SJCRH30 (cell line): ENCODE results near the gene ARL4D. TPM values are rescaled to one million over a fixed set of nuclear protein-coding genes. Genes with fewer than 3 reads are reported as not detected.
"Not testable (repeated sequence)": the region's sequence is repeated elsewhere in the genome, so short reads cannot be mapped to it uniquely, and the experiment has no call there.

ENCODE experiments used
- DNase-seq, 2 experiments: peaks; one replicate each; pipeline ENCODE4 v3.0.0-alpha.2; 2015 to 2020
- H3K27ac ChIP-seq: fragments of 250-450 bp; sonication (Bioruptor Pico); 2 replicates; pipeline ENCODE4 v1.5.1; 2020; ENCODE audit warnings: mild to moderate bottlenecking, moderate library complexity
- H3K27me3 ChIP-seq: fragments of 250-450 bp; sonication (Bioruptor Pico); 2 replicates; pipeline ENCODE4 v1.5.1; 2020; ENCODE audit warnings: mild to moderate bottlenecking, moderate library complexity
- H3K36me3 ChIP-seq: fragments of 250-450 bp; sonication (Bioruptor Pico); 2 replicates; pipeline ENCODE4 v1.5.1; 2020; ENCODE audit warnings: mild to moderate bottlenecking, moderate library complexity
- H3K4me1 ChIP-seq: fragments of 250-450 bp; sonication (Bioruptor Pico); 2 replicates; pipeline ENCODE4 v1.5.1; 2020; ENCODE audit warnings: mild to moderate bottlenecking, moderate library complexity
- H3K4me3 ChIP-seq: fragments of 250-450 bp; sonication (Bioruptor Pico); 2 replicates; pipeline ENCODE4 v1.5.1; 2020; ENCODE audit warnings: mild to moderate bottlenecking, moderate library complexity
- H3K9me3 ChIP-seq: fragments of 250-450 bp; sonication (Bioruptor Pico); replicated peaks from 2 replicates; pipeline ENCODE4 v1.5.1; 2020; ENCODE audit warnings: mild to moderate bottlenecking, moderate library complexity
- total RNA-seq: library from RNA; depleted of rRNA; stranded (reverse); fragments of >200 nt; shearing (Covaris generic); gene quantifications from 2 replicates; pipeline ENCODE4 v1.2.3, GENCODE V29; 2014

Gene ARL4D
- total RNA-seq, 1 experiment from 2014 or later, result 5.3 TPM

- DNase-seq, result no peak
- H3K36me3 ChIP-seq, result no peaks in the 10 kb centered on the region
- no peak overlapping the region for H3K27ac ChIP-seq
- no peaks in the 10 kb centered on the region for H3K9me3 ChIP-seq
- no peaks in the 10 kb centered on the region for H3K27me3 ChIP-seq
- no peak overlapping the region for H3K4me3 ChIP-seq
- peaks cover 8% of the 10 kb centered on the region for H3K4me1 ChIP-seq
Observed at GRCh38 chr17:43363926-43364285, 34.9 kb upstream of the ARL4D start.

GRCh38 chr17:43365356-43365755 is 33.4 kb upstream of the ARL4D start:
- H3K4me1 ChIP-seq, result peaks cover 8% of the 10 kb centered on the region
- H3K36me3 ChIP-seq, result no peaks in the 10 kb centered on the region
- no peaks in the 10 kb centered on the region for H3K9me3 ChIP-seq
- H3K27me3 ChIP-seq, result no peaks in the 10 kb centered on the region
- no peak overlapping the region for H3K27ac ChIP-seq
- no peak for DNase-seq
- no peak overlapping the region for H3K4me3 ChIP-seq

- H3K4me1 ChIP-seq, H3K9me3 ChIP-seq, DNase-seq, H3K27me3 ChIP-seq, H3K27ac ChIP-seq, H3K4me3 ChIP-seq, H3K36me3 ChIP-seq: not testable (repeated sequence)
Observed at GRCh38 chr17:43365921-43366320, 32.9 kb upstream of the ARL4D start.

GRCh38 chr17:43366891-43367736 is 31.7 kb upstream of the ARL4D start:
- Histone ChIP-seq H3K4me1 (peaks cover 8% of the 10 kb centered on the region), H3K36me3 (no peaks in the 10 kb centered on the region), H3K4me3 (peak overlapping the region; percentile 49), H3K27me3 (no peaks in the 10 kb centered on the region), H3K27ac (no peak overlapping the region; the same call in 1 of the 2 replicates), H3K9me3 (no peaks in the 10 kb centered on the region)
- DNase-seq, result peak; percentile 23 to 29

- Histone ChIP-seq H3K27ac (peak overlapping the region; percentile 99), H3K27me3 (no peaks in the 10 kb centered on the region), H3K4me3 (peak overlapping the region; percentile 49), H3K36me3 (no peaks in the 10 kb centered on the region), H3K9me3 (no peaks in the 10 kb centered on the region), H3K4me1 (peaks cover 8% of the 10 kb centered on the region)
- peak; percentile 62 to 90 for DNase-seq
Observed at GRCh38 chr17:43367737-43368242, 31.0 kb upstream of the ARL4D start.

GRCh38 chr17:43368740-43369506 is 29.9 kb upstream of the ARL4D start:
- Histone ChIP-seq H3K27ac (no peak overlapping the region; the same call in 1 of the 2 replicates), H3K27me3 (no peaks in the 10 kb centered on the region), H3K36me3 (no peaks in the 10 kb centered on the region), H3K4me1 (peaks cover 8% of the 10 kb centered on the region), H3K4me3 (no peak overlapping the region), H3K9me3 (no peaks in the 10 kb centered on the region)
- DNase-seq, result no peak

GRCh38 chr17:43369986-43370385 is 28.8 kb upstream of the ARL4D start:
- DNase-seq, result no peak
- Histone ChIP-seq H3K36me3 (no peaks in the 10 kb centered on the region), H3K4me3 (no peak overlapping the region), H3K9me3 (no peaks in the 10 kb centered on the region), H3K27me3 (no peaks in the 10 kb centered on the region), H3K27ac (no peak overlapping the region), H3K4me1 (peaks cover 8% of the 10 kb centered on the region)

- H3K9me3 ChIP-seq, result no peaks in the 10 kb centered on the region
- no peak overlapping the region for H3K27ac ChIP-seq
- H3K36me3 ChIP-seq, result no peaks in the 10 kb centered on the region
- DNase-seq, result no peak
- no peak overlapping the region for H3K4me3 ChIP-seq
- peaks cover 8% of the 10 kb centered on the region for H3K4me1 ChIP-seq
- no peaks in the 10 kb centered on the region for H3K27me3 ChIP-seq
Observed at GRCh38 chr17:43371227-43371821, 27.5 kb upstream of the ARL4D start.

GRCh38 chr17:43372273-43372911 is 26.4 kb upstream of the ARL4D start:
- DNase-seq, result no peak
- no peaks in the 10 kb centered on the region for H3K27me3 ChIP-seq
- H3K4me1 ChIP-seq, result peaks cover 3% of the 10 kb centered on the region; the same call in 1 of the 2 replicates
- no peaks in the 10 kb centered on the region for H3K36me3 ChIP-seq
- H3K4me3 ChIP-seq, result no peak overlapping the region
- H3K9me3 ChIP-seq, result no peaks in the 10 kb centered on the region
- H3K27ac ChIP-seq, result no peak overlapping the region

GRCh38 chr17:43373356-43373755 is 25.4 kb upstream of the ARL4D start:
- DNase-seq, result no peak
- H3K27me3 ChIP-seq, result no peaks in the 10 kb centered on the region
- H3K4me1 ChIP-seq, result no peaks in the 10 kb centered on the region
- no peaks in the 10 kb centered on the region for H3K36me3 ChIP-seq
- H3K4me3 ChIP-seq, result no peak overlapping the region
- no peaks in the 10 kb centered on the region for H3K9me3 ChIP-seq
- no peak overlapping the region for H3K27ac ChIP-seq

GRCh38 chr17:43375915-43376314 is 22.9 kb upstream of the ARL4D start:
- H3K9me3 ChIP-seq, DNase-seq, H3K4me1 ChIP-seq, H3K36me3 ChIP-seq, H3K4me3 ChIP-seq, H3K27ac ChIP-seq, H3K27me3 ChIP-seq: not testable (repeated sequence)

GRCh38 chr17:43377056-43377810 is 21.6 kb upstream of the ARL4D start:
- H3K27ac ChIP-seq, result no peak overlapping the region
- no peaks in the 10 kb centered on the region for H3K27me3 ChIP-seq
- 0 out of 2 replicates have a peak, but pooled peaks cover 6% of the 10 kb centered on the region for H3K9me3 ChIP-seq
- H3K4me3 ChIP-seq, result no peak overlapping the region
- no peak for DNase-seq
- no peaks in the 10 kb centered on the region for H3K36me3 ChIP-seq
- H3K4me1 ChIP-seq, result no peaks in the 10 kb centered on the region

- H3K36me3 ChIP-seq, result no peaks in the 10 kb centered on the region
- no peak overlapping the region for H3K27ac ChIP-seq
- no peaks in the 10 kb centered on the region for H3K27me3 ChIP-seq
- no peak for DNase-seq
- H3K9me3 ChIP-seq, result 0 out of 2 replicates have a peak, but pooled peaks cover 6% of the 10 kb centered on the region
- H3K4me1 ChIP-seq, result no peaks in the 10 kb centered on the region
- H3K4me3 ChIP-seq, result no peak overlapping the region
Observed at GRCh38 chr17:43378766-43379165, 20.0 kb upstream of the ARL4D start.

- Histone ChIP-seq H3K4me1 (no peaks in the 10 kb centered on the region), H3K4me3 (no peak overlapping the region), H3K27me3 (no peaks in the 10 kb centered on the region), H3K27ac (no peak overlapping the region), H3K36me3 (no peaks in the 10 kb centered on the region), H3K9me3 (0 out of 2 replicates have a peak, but pooled peaks cover 6% of the 10 kb centered on the region)
- DNase-seq, result no peak
Observed at GRCh38 chr17:43380307-43380706, 18.5 kb upstream of the ARL4D start.
